Stimulated activated CD8-positive, alpha-beta memory T cell treated with anti-CD3 and anti-CD28 coated beads, Interleukin-7, amount 100 ng/mL, for 24 hours (primary cell): Measurements from ENCODE around the gene ARHGAP12.
"Not testable (repeated sequence)": the region's sequence is repeated elsewhere in the genome, so short reads cannot be mapped to it uniquely, and the experiment has no call there.

Experiments used
- DNase-seq: peaks from one replicate; pipeline ENCODE4 v3.0.0-alpha.2; 2020; ENCODE audit warnings: low read depth

ARHGAP12 gene

GRCh38 chr10:31928549-31929260 is at the start of gene ARHGAP12:
Gene ARHGAP12, minus strand, starts transcription at chr10:31928831. Its CDS starts 19,976 bp downstream, at chr10:31908855.
- peak; percentile 68 for DNase-seq

- DNase-seq: no peak
These were observed 49.5 kb upstream of the ARHGAP12 start for GRCh38 chr10:31978156-31978483.

GRCh38 chr10:31977440-31978155 is 49.0 kb upstream of the ARHGAP12 start:
- DNase-seq: no peak

- no peak for DNase-seq
These were observed 46.6 kb upstream of the ARHGAP12 start for GRCh38 chr10:31975157-31975765.

- no peak for DNase-seq
These were observed 45.9 kb upstream of the ARHGAP12 start for GRCh38 chr10:31974434-31975124.

GRCh38 chr10:31972519-31973041 is 43.9 kb upstream of the ARHGAP12 start:
- no peak for DNase-seq

GRCh38 chr10:31969847-31970246 is 41.2 kb upstream of the ARHGAP12 start:
- DNase-seq: not testable (repeated sequence)

GRCh38 chr10:31963589-31963980 is 35.0 kb upstream of the ARHGAP12 start:
- no peak for DNase-seq

- no peak for DNase-seq
These were observed 34.4 kb upstream of the ARHGAP12 start for GRCh38 chr10:31962826-31963588.

- no peak for DNase-seq
These were observed 32.8 kb upstream of the ARHGAP12 start for GRCh38 chr10:31961277-31962074.

GRCh38 chr10:31959461-31960173 is 31.0 kb upstream of the ARHGAP12 start:
- DNase-seq: no peak

GRCh38 chr10:31958856-31959255 is 30.2 kb upstream of the ARHGAP12 start:
- no peak for DNase-seq

GRCh38 chr10:31956200-31956946 is 27.7 kb upstream of the ARHGAP12 start:
- DNase-seq: no peak

GRCh38 chr10:31954410-31955191 is 26.0 kb upstream of the ARHGAP12 start:
- DNase-seq: no peak

- no peak for DNase-seq
These were observed 24.8 kb upstream of the ARHGAP12 start for GRCh38 chr10:31953480-31953879.

GRCh38 chr10:31953080-31953479 is 24.4 kb upstream of the ARHGAP12 start:
- DNase-seq: no peak

GRCh38 chr10:31952066-31952465 is 23.4 kb upstream of the ARHGAP12 start:
- DNase-seq: no peak

- no peak for DNase-seq
These were observed 20.6 kb upstream of the ARHGAP12 start for GRCh38 chr10:31949266-31949665.

GRCh38 chr10:31948021-31948420 is 19.4 kb upstream of the ARHGAP12 start:
- DNase-seq: no peak
